Kidney epithelial cell (primary cell): ENCODE data around the gene SH3RF2. TPM values are rescaled to one million over a fixed set of nuclear protein-coding genes. Genes with fewer than 3 reads are reported as not detected.
A peak's percentile ranks its signal among the peaks of the same experiment; 100 is the strongest.

Experiments
- DNase-seq: peaks from one replicate; pipeline ENCODE4 v3.0.0-alpha.2; 2010; ENCODE audit warnings: low read depth
- H3K27me3 ChIP-seq: 2 replicates; pipeline ENCODE4 v1.6.0; 2011; ENCODE audit warnings: low read length; ENCODE audit not compliant: control insufficient read depth, insufficient read depth
- H3K36me3 ChIP-seq: 2 replicates; pipeline ENCODE4 v1.5.1; 2011; ENCODE audit warnings: low read length; ENCODE audit not compliant: control insufficient read depth, insufficient read depth
- H3K4me3 ChIP-seq: 2 replicates; pipeline ENCODE4 v1.5.1; 2011; ENCODE audit warnings: low read depth, mild to moderate bottlenecking, control low read depth, low read length
- CTCF ChIP-seq: IDR thresholded peaks from 2 replicates; pipeline ENCODE4 v1.5.1; 2011; ENCODE audit warnings: mild to moderate bottlenecking, moderate library complexity, low read length, control low read depth, inconsistent platforms; ENCODE audit not compliant: insufficient read depth, poor library complexity, severe bottlenecking
- total RNA-seq: library from RNA; depleted of rRNA; stranded (reverse); fragments of >200 nt; gene quantifications from 2 replicates; pipeline ENCODE4 v1.2.3, GENCODE V29; 2015

The SH3RF2 gene
- total RNA-seq, 1 donor from 2014 or later: 10.3 TPM

- TF ChIP-seq CTCF: no peak
- Histone ChIP-seq H3K36me3 (no peaks in the 10 kb centered on the region), H3K27me3 (no peaks in the 10 kb centered on the region), H3K4me3 (no peak overlapping the region)
- DNase-seq: peak; percentile 91
These were observed 9.9 kb downstream of the SH3RF2 start for GRCh38 chr5:145946112-145946861.

GRCh38 chr5:145947581-145947980, 11.2 kb downstream of the SH3RF2 start:
- DNase-seq: no peak
- H3K27me3 ChIP-seq: no peaks in the 10 kb centered on the region
- no peaks in the 10 kb centered on the region for H3K36me3 ChIP-seq
- no peak overlapping the region for H3K4me3 ChIP-seq
- TF ChIP-seq CTCF: no peak

- TF ChIP-seq CTCF: no peak
- no peak overlapping the region for H3K4me3 ChIP-seq
- H3K27me3 ChIP-seq: no peaks in the 10 kb centered on the region
- H3K36me3 ChIP-seq: no peaks in the 10 kb centered on the region
- no peak for DNase-seq
These were observed 11.7 kb downstream of the SH3RF2 start for GRCh38 chr5:145948047-145948446.

GRCh38 chr5:145948921-145949320, 12.5 kb downstream of the SH3RF2 start:
- no peak for DNase-seq
- H3K36me3 ChIP-seq: no peaks in the 10 kb centered on the region

GRCh38 chr5:145949474-145949873, 13.1 kb downstream of the SH3RF2 start:
- no peaks in the 10 kb centered on the region for H3K36me3 ChIP-seq
- no peak for DNase-seq
- no peak overlapping the region for H3K4me3 ChIP-seq
- TF ChIP-seq CTCF: no peak
- no peaks in the 10 kb centered on the region for H3K27me3 ChIP-seq

More at GRCh38 chr5:145948921-145949320, 12.5 kb downstream of the SH3RF2 start:
- H3K4me3 ChIP-seq: no peak overlapping the region
- no peak for TF ChIP-seq CTCF
- H3K27me3 ChIP-seq: no peaks in the 10 kb centered on the region

GRCh38 chr5:145951071-145951470, 14.7 kb downstream of the SH3RF2 start:
- no peaks in the 10 kb centered on the region for H3K36me3 ChIP-seq
- H3K4me3 ChIP-seq: no peak overlapping the region
- no peak for DNase-seq
- no peak for TF ChIP-seq CTCF
- no peaks in the 10 kb centered on the region for H3K27me3 ChIP-seq
